K562 (cell line): ENCODE data around the gene SORCS1. TPM values are rescaled to one million over a fixed set of nuclear protein-coding genes. Genes with fewer than 3 reads are reported as not detected.

Source experiments
- CEBPG ChIP-seq, 3 experiments: fragments of 200-800 bp in 1 of 3; sonication (Bioruptor generic) in 1 of 3; sonication (generic) in 1 of 3; formaldehyde crosslinking in 1 of 3; IDR thresholded peaks in 2 of 3; conservative IDR thresholded peaks in 1 of 3; 2 replicates each; pipeline versions ENCODE4 v1.6.1 to v1.8.0; 2016 to 2022; ENCODE audit warnings: missing compliant biosample characterization in 2 of 3, missing genetic modification characterization in 2 of 3, mild to moderate bottlenecking in 1 of 3, missing genetic modification reagents in 1 of 3
- CEBPZ ChIP-seq: fragments of 150-350 bp; IDR thresholded peaks from 2 replicates; pipeline ENCODE4 v1.6.1; 2014; ENCODE audit warnings: low read depth, mild to moderate bottlenecking, low read length, borderline replicate concordance
- CREBBP ChIP-seq: IDR thresholded peaks from one replicate; pipeline ENCODE4 v1.6.1; 2012; ENCODE audit warnings: low read depth, mild to moderate bottlenecking, control low read depth, inconsistent platforms, low read length
- GTF2F1 ChIP-seq: IDR thresholded peaks from 2 replicates; pipeline ENCODE4 v1.6.1; 2011; ENCODE audit warnings: low read depth, low read length, improper control_type of control experiment
- MAFF ChIP-seq: IDR thresholded peaks from 2 replicates; pipeline ENCODE4 v1.6.1; 2012; ENCODE audit warnings: low read length, improper control_type of control experiment
- MCM5 ChIP-seq: fragments of 450-650 bp; IDR thresholded peaks from 2 replicates; pipeline ENCODE4 v1.6.1; 2016; ENCODE audit warnings: low read depth
- NR1H2 ChIP-seq: sonication (generic); formaldehyde crosslinking; IDR thresholded peaks from 2 replicates; pipeline ENCODE4 v1.4.0; 2020; ENCODE audit warnings: mild to moderate bottlenecking, missing genetic modification reagents
- POLR2A ChIP-seq: fragments of 450-650 bp; conservative IDR thresholded peaks from 2 replicates; pipeline ENCODE4 v1.6.1; 2016
- RCOR1 ChIP-seq, 2 experiments: IDR thresholded peaks; 2 replicates each; pipeline ENCODE4 v1.6.1; 2012; ENCODE audit warnings: low read depth in 2 of 2, low read length in 2 of 2, borderline replicate concordance in 1 of 2, improper control_type of control experiment in 1 of 2
- SMAD3 ChIP-seq: fragments of 450-650 bp; formaldehyde crosslinking; conservative IDR thresholded peaks from 2 replicates; pipeline ENCODE4 v1.4.0; 2020; ENCODE audit warnings: mild to moderate bottlenecking
- TAF1 ChIP-seq: IDR thresholded peaks from 2 replicates; pipeline ENCODE4 v1.6.1; 2011; ENCODE audit warnings: mild to moderate bottlenecking, low read length, moderate library complexity; ENCODE audit not compliant: insufficient read depth, control insufficient read depth, severe bottlenecking; ENCODE audit errors: extremely low read depth
- ZC3H4 ChIP-seq: sonication (generic); formaldehyde crosslinking; IDR thresholded peaks from 2 replicates; pipeline ENCODE4 v1.9.0; 2021; ENCODE audit warnings: missing genetic modification reagents, borderline replicate concordance
- polyA plus RNA-seq, 8 experiments: library from polyadenylated mRNA; depleted of rRNA in 4 of 8; stranded (reverse) in 5 of 8; unstranded in 3 of 8; fragments of >200 nt; fragmentation: Nextera tagmentation in 2 of 8; fragmentation: Illumina TruSeq in 1 of 8; extraction: Ambion mirVana in 2 of 8; extraction: Trizol in 1 of 8; gene quantifications; 2 replicates each; pipeline versions ENCODE4 v1.2.1 to v1.2.3, GENCODE V29; 2011 to 2014; ENCODE audit warnings: inconsistent platforms in 1 of 8, missing spikeins in 1 of 8
- total RNA-seq, 7 experiments: library from RNA; depleted of rRNA in 6 of 7; stranded (reverse); fragments of >200 nt in 6 of 7; fragmentation: Illumina TruSeq in 2 of 7; extraction: Trizol in 2 of 7; gene quantifications; 2 replicates each; pipeline versions ENCODE4 v1.2.1 to v1.2.3, GENCODE V29; 2011 to 2021; ENCODE audit warnings: low replicate concordance in 1 of 7
- TF ChIP-seq, protein P1 (sequence below): fragments of 450-650 bp; IDR thresholded peaks from 2 replicates; pipeline ENCODE4 v1.6.1; 2018; ENCODE audit not compliant: partially characterized antibody
- TF ChIP-seq, protein P2 (sequence below), 2 experiments: fragments of 450-650 bp; conservative IDR thresholded peaks; 2 replicates each; pipeline ENCODE4 v1.6.1; 2017; ENCODE audit warnings: mild to moderate bottlenecking in 2 of 2, moderate library complexity in 2 of 2

The SORCS1 gene
- total and polyA plus RNA-seq, 9 of the 15 experiments (the other 6 are each of a cell fraction or from before 2014, with no cell fraction given): 1.5 to 3.9 (median 2.7) TPM

- TF ChIP-seq, protein P1, sequence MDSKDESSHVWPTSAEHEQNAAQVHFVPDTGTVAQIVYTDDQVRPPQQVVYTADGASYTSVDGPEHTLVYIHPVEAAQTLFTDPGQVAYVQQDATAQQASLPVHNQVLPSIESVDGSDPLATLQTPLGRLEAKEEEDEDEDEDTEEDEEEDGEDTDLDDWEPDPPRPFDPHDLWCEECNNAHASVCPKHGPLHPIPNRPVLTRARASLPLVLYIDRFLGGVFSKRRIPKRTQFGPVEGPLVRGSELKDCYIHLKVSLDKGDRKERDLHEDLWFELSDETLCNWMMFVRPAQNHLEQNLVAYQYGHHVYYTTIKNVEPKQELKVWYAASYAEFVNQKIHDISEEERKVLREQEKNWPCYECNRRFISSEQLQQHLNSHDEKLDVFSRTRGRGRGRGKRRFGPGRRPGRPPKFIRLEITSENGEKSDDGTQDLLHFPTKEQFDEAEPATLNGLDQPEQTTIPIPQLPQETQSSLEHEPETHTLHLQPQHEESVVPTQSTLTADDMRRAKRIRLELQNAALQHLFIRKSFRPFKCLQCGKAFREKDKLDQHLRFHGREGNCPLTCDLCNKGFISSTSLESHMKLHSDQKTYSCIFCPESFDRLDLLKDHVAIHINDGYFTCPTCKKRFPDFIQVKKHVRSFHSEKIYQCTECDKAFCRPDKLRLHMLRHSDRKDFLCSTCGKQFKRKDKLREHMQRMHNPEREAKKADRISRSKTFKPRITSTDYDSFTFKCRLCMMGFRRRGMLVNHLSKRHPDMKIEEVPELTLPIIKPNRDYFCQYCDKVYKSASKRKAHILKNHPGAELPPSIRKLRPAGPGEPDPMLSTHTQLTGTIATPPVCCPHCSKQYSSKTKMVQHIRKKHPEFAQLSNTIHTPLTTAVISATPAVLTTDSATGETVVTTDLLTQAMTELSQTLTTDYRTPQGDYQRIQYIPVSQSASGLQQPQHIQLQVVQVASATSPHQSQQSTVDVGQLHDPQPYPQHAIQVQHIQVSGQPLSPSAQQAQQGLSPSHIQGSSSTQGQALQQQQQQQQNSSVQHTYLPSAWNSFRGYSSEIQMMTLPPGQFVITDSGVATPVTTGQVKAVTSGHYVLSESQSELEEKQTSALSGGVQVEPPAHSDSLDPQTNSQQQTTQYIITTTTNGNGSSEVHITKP: peak; percentile 44
- TF ChIP-seq, protein P2, sequence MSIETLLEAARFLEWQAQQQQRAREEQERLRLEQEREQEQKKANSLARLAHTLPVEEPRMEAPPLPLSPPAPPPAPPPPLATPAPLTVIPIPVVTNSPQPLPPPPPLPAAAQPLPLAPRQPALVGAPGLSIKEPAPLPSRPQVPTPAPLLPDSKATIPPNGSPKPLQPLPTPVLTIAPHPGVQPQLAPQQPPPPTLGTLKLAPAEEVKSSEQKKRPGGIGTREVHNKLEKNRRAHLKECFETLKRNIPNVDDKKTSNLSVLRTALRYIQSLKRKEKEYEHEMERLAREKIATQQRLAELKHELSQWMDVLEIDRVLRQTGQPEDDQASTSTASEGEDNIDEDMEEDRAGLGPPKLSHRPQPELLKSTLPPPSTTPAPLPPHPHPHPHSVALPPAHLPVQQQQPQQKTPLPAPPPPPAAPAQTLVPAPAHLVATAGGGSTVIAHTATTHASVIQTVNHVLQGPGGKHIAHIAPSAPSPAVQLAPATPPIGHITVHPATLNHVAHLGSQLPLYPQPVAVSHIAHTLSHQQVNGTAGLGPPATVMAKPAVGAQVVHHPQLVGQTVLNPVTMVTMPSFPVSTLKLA (conservative IDR thresholded peaks at IDR 0.05): 0 out of 4 replicates have a peak, but pooled peaks of 1 of the 2 experiments have one; percentile 22
- TF ChIP-seq NR1H2 (CRISPR knock-in tag): no peak
- TF ChIP-seq SMAD3 (CRISPR knock-in tag): no peak
- TF ChIP-seq MCM5: no peak
- peak; percentile 94 for TF ChIP-seq MAFF
- no peak for TF ChIP-seq ZC3H4 (CRISPR knock-in tag)
- TF ChIP-seq TAF1: peak; percentile 31
- TF ChIP-seq GTF2F1: no peak
- no peak for TF ChIP-seq CEBPZ
- TF ChIP-seq CREBBP: no peak
- TF ChIP-seq CEBPG (CRISPR knock-in tag; IDR thresholded peaks at IDR 0.05): no peak
- peak in 1 of 2 experiments; percentile 41; a peak in 1 of 4 replicates for TF ChIP-seq CEBPG (tag; conservative IDR thresholded peaks at IDR 0.05 in 1 of 2, IDR thresholded peaks at IDR 0.05 in 1 of 2)
- 0 out of 2 replicates have a peak, but pooled peaks have one; percentile 29 for TF ChIP-seq POLR2A
- TF ChIP-seq RCOR1 (IDR thresholded peaks at IDR 0.05; ENCODE audit: borderline replicate concordance in 1 of 2, low read depth in 2 of 2, low read length in 2 of 2): peak in 1 of 2 experiments; percentile 63; a peak in 1 of 4 replicates
These were observed 222.4 kb downstream of the SORCS1 start (continued) for GRCh38 chr10:106942035-106942662.
